ENCODE data around the gene DHX29. TPM values are rescaled to one million over a fixed set of nuclear protein-coding genes. Genes with fewer than 3 reads are reported as not detected.

The DHX29 gene
- total RNA-seq, 4 donors from 2014 or later, result 24.2 to 27.9 (median 25.4) TPM

GRCh38 chr5:55226027-55226933 lies 81.2 kb downstream of the DHX29 start:
- peak overlapping the region; percentile 25 for H3K4me3 ChIP-seq (ENCODE audit: low read depth, poor library complexity, severe bottlenecking)
- no peak for DNase-seq (ENCODE audit: low spot score in 2 of 2)
- intact Hi-C loops (cut with DNase I; ENCODE audit: low total_unique reads), result no loop called here
- WGBS, 2 donors, result 6 to 66% methylated on average over 5 to 52 of the region's 54 CpGs
- TF ChIP-seq CTCF (IDR thresholded peaks at IDR 0.05), result no peak
- no peak for TF ChIP-seq POLR2A (IDR thresholded peaks at IDR 0.05)

GRCh38 chr5:55225346-55225745 lies 82.1 kb downstream of the DHX29 start:
- intact Hi-C loops (cut with DNase I; ENCODE audit: low total_unique reads), result no loop called here
- DNase-seq (ENCODE audit: low spot score in 2 of 2), result no peak
- H3K4me3 ChIP-seq (ENCODE audit: low read depth, poor library complexity, severe bottlenecking), result no peak overlapping the region
- TF ChIP-seq CTCF (IDR thresholded peaks at IDR 0.05), result no peak
- no peak for TF ChIP-seq POLR2A (IDR thresholded peaks at IDR 0.05)

- H3K4me3 ChIP-seq (ENCODE audit: low read depth, poor library complexity, severe bottlenecking), result no peak overlapping the region
- no peak for TF ChIP-seq CTCF (IDR thresholded peaks at IDR 0.05)
- intact Hi-C loops (cut with DNase I; ENCODE audit: low total_unique reads), result no loop called here
- 69 to 71% methylated on average over 7 of the region's 7 CpGs for WGBS, 2 donors
- no peak for DNase-seq (ENCODE audit: low spot score in 2 of 2)
Measured at GRCh38 chr5:55223812-55224240, 83.7 kb downstream of the DHX29 start.

- no peak for DNase-seq (ENCODE audit: low spot score in 2 of 2)
- WGBS, 2 donors, result 38 to 49% methylated on average over 49 to 53 of the region's 61 CpGs
- no peak overlapping the region for H3K4me3 ChIP-seq (ENCODE audit: low read depth, poor library complexity, severe bottlenecking)
- intact Hi-C loops (cut with DNase I; ENCODE audit: low total_unique reads), result no loop called here
- TF ChIP-seq CTCF (IDR thresholded peaks at IDR 0.05), result no peak
- no peak for TF ChIP-seq POLR2A (IDR thresholded peaks at IDR 0.05)
Measured at GRCh38 chr5:55222985-55223811, 84.3 kb downstream of the DHX29 start.

- intact Hi-C loops (cut with DNase I; ENCODE audit: low total_unique reads), result no loop called here
- DNase-seq (ENCODE audit: low spot score in 2 of 2), result no peak
- 35 to 45% methylated on average over 30 of the region's 30 CpGs for WGBS, 2 donors
- no peak overlapping the region for H3K4me3 ChIP-seq (ENCODE audit: low read depth, poor library complexity, severe bottlenecking)
- TF ChIP-seq POLR2A (IDR thresholded peaks at IDR 0.05), result no peak
- no peak for TF ChIP-seq CTCF (IDR thresholded peaks at IDR 0.05)
Measured at GRCh38 chr5:55222092-55222984, 85.2 kb downstream of the DHX29 start.
